Colon (tissue), 2 donors: ENCODE results near the gene EHBP1.

Experiments used
- FAIRE-seq: peaks from 2 replicates; lab custom pipeline; 2012; peaks lifted over from hg19 to GRCh38; lab: Jason Lieb, UNC
- donor health status: control.
- donor health status: control.

Gene EHBP1

GRCh38 chr2:63052411-63053080, 347.0 kb downstream of the EHBP1 start:
- FAIRE-seq = no peak

- no peak for FAIRE-seq
Measured at GRCh38 chr2:63053081-63053888, 347.8 kb downstream of the EHBP1 start.

GRCh38 chr2:63053889-63054602, 348.5 kb downstream of the EHBP1 start:
- no peak for FAIRE-seq

- FAIRE-seq = no peak
Measured at GRCh38 chr2:63054841-63055225, 349.3 kb downstream of the EHBP1 start.

GRCh38 chr2:63055226-63056106, 350.0 kb downstream of the EHBP1 start:
- FAIRE-seq = no peak

GRCh38 chr2:63056107-63057050, 350.9 kb downstream of the EHBP1 start:
- no peak for FAIRE-seq

GRCh38 chr2:63057249-63058143, 352.0 kb downstream of the EHBP1 start:
- FAIRE-seq = no peak

- no peak for FAIRE-seq
Measured at GRCh38 chr2:63058144-63058920, 352.8 kb downstream of the EHBP1 start.

- FAIRE-seq = no peak
Measured at GRCh38 chr2:63058921-63059792, 353.6 kb downstream of the EHBP1 start.

- no peak for FAIRE-seq
Measured at GRCh38 chr2:63059793-63060471, 354.4 kb downstream of the EHBP1 start.

GRCh38 chr2:63060472-63060991, 355.0 kb downstream of the EHBP1 start:
- FAIRE-seq = no peak

- FAIRE-seq = no peak
Measured at GRCh38 chr2:63064197-63064596, 358.7 kb downstream of the EHBP1 start.

- FAIRE-seq = no peak
Measured at GRCh38 chr2:63064661-63065060, 359.1 kb downstream of the EHBP1 start.

- no peak for FAIRE-seq
Measured at GRCh38 chr2:63066265-63066664, 360.8 kb downstream of the EHBP1 start.

- no peak for FAIRE-seq
Measured at GRCh38 chr2:63066838-63067237, 361.3 kb downstream of the EHBP1 start.

- FAIRE-seq = no peak
Measured at GRCh38 chr2:63071664-63072063, 366.2 kb downstream of the EHBP1 start.

- FAIRE-seq = no peak
Measured at GRCh38 chr2:63073994-63074393, 368.5 kb downstream of the EHBP1 start.
